Suprapubic skin (tissue), 4 donors: ENCODE measurements around the gene IPO5.
"Not testable (repeated sequence)": the region's sequence is repeated elsewhere in the genome, so short reads cannot be mapped to it uniquely, and the experiment has no call there.

Source experiments
- EP300 ChIP-seq: sonication (generic); formaldehyde crosslinking; IDR thresholded peaks from one replicate; pipeline ENCODE4 v1.6.1; 2017; ENCODE audit warnings: antibody characterized with exemption
- POLR2A ChIP-seq, 2 donors: fragments of 450-650 bp; IDR thresholded peaks; one replicate each; pipeline ENCODE4 v1.6.1; 2017; ENCODE audit warnings: antibody characterized with exemption in 2 of 2, mild to moderate bottlenecking in 2 of 2, moderate library complexity in 2 of 2
- POLR2AphosphoS5 ChIP-seq, 3 donors: sonication (generic); formaldehyde crosslinking; IDR thresholded peaks; one replicate each; pipeline ENCODE4 v1.6.1; 2017; ENCODE audit warnings: antibody characterized with exemption in 3 of 3
- TF ChIP-seq, protein P1 (sequence below), 2 donors: fragments of 200-600 bp in 1 of 2; fragments of 450-650 bp in 1 of 2; sonication (generic) in 1 of 2; IDR thresholded peaks; one replicate each; pipeline ENCODE4 v1.5.1; 2016 to 2019; ENCODE audit warnings: antibody characterized with exemption in 2 of 2, mild to moderate bottlenecking in 1 of 2, moderate library complexity in 1 of 2

DNA sequence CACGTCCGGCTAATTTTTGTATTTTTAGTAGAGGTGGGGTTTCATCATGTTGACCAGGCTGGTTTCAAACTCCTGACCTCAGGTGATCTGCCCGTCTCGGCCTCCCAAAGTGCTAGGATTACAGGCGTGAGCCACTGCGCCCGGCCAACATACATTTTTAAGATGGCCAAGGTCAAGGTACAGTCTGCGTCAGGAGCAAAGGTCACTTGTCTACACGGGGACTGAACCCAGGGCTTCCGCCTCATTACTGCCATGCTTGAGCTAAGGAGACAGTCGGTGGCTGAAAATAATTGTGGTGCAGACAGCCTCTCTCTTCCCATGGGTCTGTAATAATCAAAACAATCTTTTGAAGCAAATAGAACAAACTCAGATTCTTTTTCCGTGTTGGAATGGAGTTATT, 94.3 kb downstream of the IPO5 start:
- not testable (repeated sequence) for TF ChIP-seq POLR2AphosphoS5 (IDR thresholded peaks at IDR 0.05); POLR2A (IDR thresholded peaks at IDR 0.05); EP300
- TF ChIP-seq, protein P1, sequence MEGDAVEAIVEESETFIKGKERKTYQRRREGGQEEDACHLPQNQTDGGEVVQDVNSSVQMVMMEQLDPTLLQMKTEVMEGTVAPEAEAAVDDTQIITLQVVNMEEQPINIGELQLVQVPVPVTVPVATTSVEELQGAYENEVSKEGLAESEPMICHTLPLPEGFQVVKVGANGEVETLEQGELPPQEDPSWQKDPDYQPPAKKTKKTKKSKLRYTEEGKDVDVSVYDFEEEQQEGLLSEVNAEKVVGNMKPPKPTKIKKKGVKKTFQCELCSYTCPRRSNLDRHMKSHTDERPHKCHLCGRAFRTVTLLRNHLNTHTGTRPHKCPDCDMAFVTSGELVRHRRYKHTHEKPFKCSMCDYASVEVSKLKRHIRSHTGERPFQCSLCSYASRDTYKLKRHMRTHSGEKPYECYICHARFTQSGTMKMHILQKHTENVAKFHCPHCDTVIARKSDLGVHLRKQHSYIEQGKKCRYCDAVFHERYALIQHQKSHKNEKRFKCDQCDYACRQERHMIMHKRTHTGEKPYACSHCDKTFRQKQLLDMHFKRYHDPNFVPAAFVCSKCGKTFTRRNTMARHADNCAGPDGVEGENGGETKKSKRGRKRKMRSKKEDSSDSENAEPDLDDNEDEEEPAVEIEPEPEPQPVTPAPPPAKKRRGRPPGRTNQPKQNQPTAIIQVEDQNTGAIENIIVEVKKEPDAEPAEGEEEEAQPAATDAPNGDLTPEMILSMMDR (IDR thresholded peaks at IDR 0.05) = not testable (repeated sequence)
